PC-9 (cell line): ENCODE data around the gene ZNF385A. TPM values are rescaled to one million over a fixed set of nuclear protein-coding genes. Genes with fewer than 3 reads are reported as not detected.

ENCODE experiments used
- BruUV-seq: library from RNA; stranded (reverse); fragments of 400-500 nt; replicated peaks from 2 replicates; lab custom pipeline; 2021; lab: Mats Ljungman, UMichigan
- CTCF ChIA-PET: fragments of 300-600 bp; sonication (Branson Sonifier 250); formaldehyde crosslinking; loops from one replicate; lab custom pipeline; 2022; ENCODE audit warnings: antibody characterized with exemption; lab: Charles Lee
- POLR2A ChIA-PET: fragments of 300-600 bp; sonication (Branson Sonifier 250); formaldehyde crosslinking; loops from one replicate; lab custom pipeline; 2022; ENCODE audit warnings: antibody characterized with exemption; ENCODE audit not compliant: unreplicated experiment; lab: Charles Lee
- DNase-seq, 2 experiments: peaks; one replicate each; pipeline versions ENCODE4 v3.0.0 to v3.0.0-alpha.2; 2015 to 2022; ENCODE audit warnings: mixed read lengths in 1 of 2
- H2AFZ ChIP-seq: fragments of 200-600 bp; sonication (generic); 2 replicates; pipeline ENCODE4 v1.8.1; 2017; ENCODE audit warnings: antibody characterized with exemption
- H3F3A ChIP-seq: fragments of 200-600 bp; sonication (generic); 2 replicates; pipeline ENCODE4 v1.8.1; 2017; ENCODE audit warnings: antibody characterized with exemption, mild to moderate bottlenecking, low read depth; ENCODE audit not compliant: insufficient read depth
- H3K27ac ChIP-seq: fragments of 200-600 bp; sonication (generic); 2 replicates; pipeline ENCODE4 v1.6.1; 2016; ENCODE audit warnings: mixed run types
- H3K27me3 ChIP-seq: fragments of 200-600 bp; sonication (generic); 2 replicates; pipeline ENCODE4 v1.6.1; 2016; ENCODE audit warnings: low read depth, mixed run types; ENCODE audit not compliant: insufficient read depth
- H3K36me3 ChIP-seq: fragments of 200-600 bp; sonication (generic); 2 replicates; pipeline ENCODE4 v1.6.1; 2016; ENCODE audit warnings: low read depth, mixed run types
- H3K4me1 ChIP-seq: fragments of 200-600 bp; sonication (generic); replicated peaks from 2 replicates; pipeline ENCODE4 v1.6.1; 2016; ENCODE audit warnings: mixed run types; ENCODE audit not compliant: insufficient read depth
- H3K4me2 ChIP-seq: fragments of 200-600 bp; sonication (generic); 2 replicates; pipeline ENCODE4 v1.6.1; 2017; ENCODE audit warnings: mixed run types
- H3K4me3 ChIP-seq: fragments of 200-600 bp; sonication (generic); 2 replicates; pipeline ENCODE4 v1.6.1; 2016; ENCODE audit warnings: mixed run types
- H3K79me2 ChIP-seq: fragments of 200-600 bp; sonication (generic); 2 replicates; pipeline ENCODE4 v1.6.1; 2017; ENCODE audit warnings: low read depth, mixed run types
- H3K9me2 ChIP-seq: fragments of 200-600 bp; sonication (generic); 2 replicates; pipeline ENCODE4 v1.8.1; 2017; ENCODE audit warnings: mild to moderate bottlenecking; ENCODE audit not compliant: insufficient read depth
- H3K9me3 ChIP-seq: fragments of 200-600 bp; sonication (generic); 2 replicates; pipeline ENCODE4 v1.8.1; 2016; ENCODE audit warnings: low read depth; ENCODE audit not compliant: insufficient read depth
- H4K20me1 ChIP-seq: fragments of 200-600 bp; sonication (generic); 2 replicates; pipeline ENCODE4 v1.8.1; 2017; ENCODE audit not compliant: insufficient read depth
- EZH2 ChIP-seq: fragments of 200-600 bp; sonication (generic); IDR thresholded peaks from 2 replicates; pipeline ENCODE4 v1.8.0; 2017; ENCODE audit warnings: antibody characterized with exemption, low read depth
- intact Hi-C: fragments of 100-400 bp; cut with micrococcal nuclease; formaldehyde crosslinking; loops from one replicate; pipeline ENCODE4 v1.10.0; 2022; ENCODE audit not compliant: unreplicated experiment
- total RNA-seq: library from RNA; stranded (reverse); gene quantifications from 2 replicates; pipeline ENCODE4 v1.2.3, GENCODE V29; 2021
- TF ChIP-seq, protein P1 (sequence below): fragments of 200-600 bp; sonication (generic); conservative IDR thresholded peaks from 2 replicates; pipeline ENCODE4 v1.6.1; 2017; ENCODE audit warnings: mixed run types, antibody characterized with exemption, mild to moderate bottlenecking, moderate library complexity

The ZNF385A gene
- total RNA-seq, 1 experiment from 2014 or later = 17.2 TPM

DNA sequence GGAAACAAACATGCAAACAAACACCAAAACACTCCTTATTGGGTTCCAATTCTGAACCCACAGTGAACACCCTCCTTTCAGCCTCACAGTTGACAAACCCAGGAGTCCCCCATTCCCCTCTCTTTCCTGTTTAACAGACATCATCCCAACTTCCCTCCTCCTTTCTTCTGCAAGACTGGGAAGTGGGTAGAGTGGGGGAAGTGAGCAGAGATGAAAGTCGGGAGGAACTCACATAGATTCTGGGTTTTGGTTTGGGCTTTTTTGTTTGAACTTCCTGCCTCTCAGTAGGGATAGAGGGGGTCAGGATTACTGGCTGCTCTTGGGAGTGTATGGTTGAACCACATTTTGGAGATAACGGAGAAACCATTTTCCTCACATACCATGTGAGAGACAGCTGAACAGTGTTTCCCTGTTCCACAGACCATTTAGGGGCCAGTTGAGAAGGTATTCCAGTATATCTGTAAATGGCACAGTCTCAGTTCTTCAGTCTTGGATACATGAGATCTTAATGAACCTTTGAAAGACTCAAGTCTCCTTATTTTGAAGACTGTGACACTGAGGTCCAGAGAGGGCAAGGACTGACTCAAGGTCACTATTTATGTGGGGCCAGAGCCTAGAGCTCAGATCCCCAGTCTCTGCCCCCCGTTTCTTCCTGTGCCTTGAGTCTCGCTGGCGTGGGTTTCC lies 16.4 kb downstream of the ZNF385A start:
- no peaks in the 10 kb centered on the region for H4K20me1 ChIP-seq
- no peaks in the 10 kb centered on the region for H3K27me3 ChIP-seq
- no peaks in the 10 kb centered on the region for H3K36me3 ChIP-seq
- H3K4me2 ChIP-seq = peak overlapping the region; percentile 46
- no peaks in the 10 kb centered on the region for H3K79me2 ChIP-seq
- H2AFZ ChIP-seq = no peak overlapping the region
- CTCF ChIA-PET = interaction anchor here (0.5 to 1.5 kb wide), 5 partner anchors 8 to 41 kb away, joined by 3 to 8 read pairs (median 5); no protein-coding TSS in a partner anchor
- H3K27ac ChIP-seq = no peak overlapping the region
- peaks cover 11% of the 10 kb centered on the region; the same call in 1 of the 2 replicates for H3F3A ChIP-seq
- TF ChIP-seq EZH2 = no peak
- TF ChIP-seq, protein P1, sequence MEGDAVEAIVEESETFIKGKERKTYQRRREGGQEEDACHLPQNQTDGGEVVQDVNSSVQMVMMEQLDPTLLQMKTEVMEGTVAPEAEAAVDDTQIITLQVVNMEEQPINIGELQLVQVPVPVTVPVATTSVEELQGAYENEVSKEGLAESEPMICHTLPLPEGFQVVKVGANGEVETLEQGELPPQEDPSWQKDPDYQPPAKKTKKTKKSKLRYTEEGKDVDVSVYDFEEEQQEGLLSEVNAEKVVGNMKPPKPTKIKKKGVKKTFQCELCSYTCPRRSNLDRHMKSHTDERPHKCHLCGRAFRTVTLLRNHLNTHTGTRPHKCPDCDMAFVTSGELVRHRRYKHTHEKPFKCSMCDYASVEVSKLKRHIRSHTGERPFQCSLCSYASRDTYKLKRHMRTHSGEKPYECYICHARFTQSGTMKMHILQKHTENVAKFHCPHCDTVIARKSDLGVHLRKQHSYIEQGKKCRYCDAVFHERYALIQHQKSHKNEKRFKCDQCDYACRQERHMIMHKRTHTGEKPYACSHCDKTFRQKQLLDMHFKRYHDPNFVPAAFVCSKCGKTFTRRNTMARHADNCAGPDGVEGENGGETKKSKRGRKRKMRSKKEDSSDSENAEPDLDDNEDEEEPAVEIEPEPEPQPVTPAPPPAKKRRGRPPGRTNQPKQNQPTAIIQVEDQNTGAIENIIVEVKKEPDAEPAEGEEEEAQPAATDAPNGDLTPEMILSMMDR = no peak
- H3K9me3 ChIP-seq = no peaks in the 10 kb centered on the region
- H3K9me2 ChIP-seq = no peaks in the 10 kb centered on the region
- no peak overlapping the region for H3K4me3 ChIP-seq
- BruUV-seq = no TSS peak
- DNase-seq = no peak
- intact Hi-C loops = loop anchor here (1.0 to 10.0 kb wide), 3 partner anchors 71 to 148 kb away; no protein-coding TSS in a partner anchor
- POLR2A ChIA-PET = interaction anchor here (0.5 to 0.7 kb wide), 2 partner anchors 12 to 33 kb away, joined by 3 to 7 read pairs; no protein-coding TSS in a partner anchor
- peaks cover 5% of the 10 kb centered on the region; the same call in 1 of the 2 replicates for H3K4me1 ChIP-seq

DNA sequence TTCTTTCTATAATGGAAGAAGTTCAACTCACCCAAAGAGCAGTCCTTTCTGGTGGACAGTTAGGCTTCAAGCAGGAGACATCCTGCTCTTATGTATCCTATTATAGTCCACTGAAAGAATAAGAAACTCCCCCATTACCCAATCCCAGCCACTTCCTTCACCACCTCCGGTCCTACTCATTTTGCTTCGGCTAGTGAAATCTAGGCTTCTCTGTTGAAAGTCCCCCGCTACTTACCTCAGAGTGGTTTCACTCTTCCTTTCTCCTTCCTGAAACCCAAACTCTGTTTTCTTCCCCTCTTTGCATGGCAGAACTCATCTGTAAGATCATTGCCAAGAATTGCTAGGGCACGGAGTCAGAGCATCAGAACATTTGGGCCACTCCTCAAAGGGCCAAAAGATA lies 20.1 kb downstream of the ZNF385A start, which contains the start of gene GPR84:
GPR84 (minus strand) TSS at position 74 of the 400 bp plus-strand sequence. CDS start 635 bp downstream, outside the sequence.
- H3K9me3 ChIP-seq = no peaks in the 10 kb centered on the region
- H2AFZ ChIP-seq = no peak within 1 kb of the TSS
- no peak for DNase-seq
- intact Hi-C loops = loop anchor here (10.0 kb wide), 1 partner anchor 110 kb away; no protein-coding TSS in a partner anchor
- TF ChIP-seq, protein P1 = no peak
- no peak for TF ChIP-seq EZH2
- H3K4me2 ChIP-seq = no peak within 1 kb of the TSS
- H3K27ac ChIP-seq = no peak within 1 kb of the TSS
- H3F3A ChIP-seq = peaks cover 18% of the 10 kb centered on the region; the same call in 1 of the 2 replicates
- H3K36me3 ChIP-seq = no peaks in the 10 kb centered on the region
- H3K27me3 ChIP-seq = no peaks in the 10 kb centered on the region
- no peak within 1 kb of the TSS for H3K4me3 ChIP-seq
- H4K20me1 ChIP-seq = no peaks in the 10 kb centered on the region
- no peaks in the 10 kb centered on the region for H3K79me2 ChIP-seq
- ChIA-PET CTCF (no interaction called here), POLR2A (no interaction called here)
- H3K9me2 ChIP-seq = no peaks in the 10 kb centered on the region
- no TSS peak for BruUV-seq
- H3K4me1 ChIP-seq = peaks cover 19% of the 10 kb centered on the region

DNA sequence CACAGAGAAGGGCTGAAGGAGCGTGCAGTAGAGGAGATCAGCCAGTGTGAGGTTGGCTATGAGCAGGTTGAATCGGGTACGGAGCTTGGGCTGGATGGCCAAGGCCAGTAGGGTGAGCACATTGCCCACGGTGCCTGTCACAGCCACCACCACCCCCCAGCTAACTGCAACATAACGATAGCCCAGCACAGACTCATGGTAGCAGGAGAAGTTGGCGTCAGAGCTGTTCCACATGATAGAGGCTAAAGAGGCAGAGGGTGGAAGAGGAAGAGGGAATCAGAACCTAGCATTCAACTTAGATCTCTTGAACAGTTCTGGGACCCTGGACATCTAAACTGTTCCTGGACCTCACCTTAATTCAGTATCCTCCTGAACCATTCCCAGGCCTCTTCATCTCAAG lies 20.9 kb downstream of the ZNF385A start:
- no peak overlapping the region for H3K27ac ChIP-seq
- no peak overlapping the region for H2AFZ ChIP-seq
- no peaks in the 10 kb centered on the region for H3K79me2 ChIP-seq
- no peaks in the 10 kb centered on the region for H4K20me1 ChIP-seq
- intact Hi-C loops = loop anchor here (10.0 kb wide), 1 partner anchor 109 kb away; no protein-coding TSS in a partner anchor
- no peak overlapping the region for H3K4me2 ChIP-seq
- H3K9me2 ChIP-seq = no peaks in the 10 kb centered on the region
- DNase-seq = no peak
- TF ChIP-seq, protein P1 = no peak
- TF ChIP-seq EZH2 = no peak
- no peaks in the 10 kb centered on the region for H3K36me3 ChIP-seq
- H3K27me3 ChIP-seq = no peaks in the 10 kb centered on the region
- H3K4me1 ChIP-seq = peaks cover 14% of the 10 kb centered on the region
- no TSS peak for BruUV-seq
- H3F3A ChIP-seq = peaks cover 13% of the 10 kb centered on the region; the same call in 1 of the 2 replicates
- POLR2A ChIA-PET = interaction anchor here (0.7 kb wide), 1 partner anchor 53 kb away, joined by 3 read pairs; no protein-coding TSS in a partner anchor
- CTCF ChIA-PET = no interaction called here
- H3K4me3 ChIP-seq = no peak overlapping the region
- H3K9me3 ChIP-seq = no peaks in the 10 kb centered on the region
